IMR-90 (cell line): Measurements from ENCODE around the gene CDK13. TPM values are rescaled to one million over a fixed set of nuclear protein-coding genes. Genes with fewer than 3 reads are reported as not detected.

ENCODE experiments used
- ATAC-seq: fragments of 200-7000 bp; cut with Tn5 transposase; 2 replicates; pipeline ENCODE4 v1.9.1; 2020; ENCODE audit warnings: low read depth, mild to moderate bottlenecking, moderate library complexity
- BruUV-seq: library from RNA; stranded (reverse); fragments of 400-500 nt; replicated peaks from 2 replicates; lab custom pipeline; 2021; lab: Mats Ljungman, UMichigan
- CTCF ChIA-PET: fragments of 300-600 bp; formaldehyde crosslinking; extraction: SDS; loops from one replicate; lab custom pipeline; 2021; ENCODE audit warnings: antibody characterized with exemption; lab: Yijun Ruan, JAX
- POLR2A ChIA-PET: fragments of 300-600 bp; sonication (Branson Sonifier 250); formaldehyde crosslinking; loops from one replicate; lab custom pipeline; 2022; ENCODE audit warnings: antibody characterized with exemption; ENCODE audit not compliant: unreplicated experiment; lab: Charles Lee
- DNase-seq: peaks from one replicate; pipeline ENCODE4 v3.0.0; 2013
- H2AFZ ChIP-seq: replicated peaks from 2 replicates; pipeline ENCODE3; 2013; ENCODE audit warnings: low read length, mild to moderate bottlenecking; ENCODE audit not compliant: poor library complexity
- H2AK5ac ChIP-seq: 2 replicates; pipeline ENCODE4 v1.6.1; 2013; ENCODE audit warnings: low read depth, low read length, inconsistent platforms
- H2AK9ac ChIP-seq: replicated peaks from 2 replicates; pipeline ENCODE3; 2013; ENCODE audit warnings: mild to moderate bottlenecking, low read depth, low read length, moderate library complexity; ENCODE audit not compliant: poor library complexity
- H2BK120ac ChIP-seq: 2 replicates; pipeline ENCODE4 v1.6.1; 2013; ENCODE audit warnings: low read depth, low read length, inconsistent platforms
- H2BK15ac ChIP-seq: 3 replicates; pipeline ENCODE4 v1.6.1; 2013; ENCODE audit warnings: low read depth, low read length, inconsistent platforms
- H2BK20ac ChIP-seq: 2 replicates; pipeline ENCODE4 v1.6.1; 2013; ENCODE audit warnings: low read depth, mild to moderate bottlenecking, inconsistent platforms, low read length, moderate library complexity
- H2BK5ac ChIP-seq: 2 replicates; pipeline ENCODE4 v1.6.1; 2013; ENCODE audit warnings: mild to moderate bottlenecking, low read depth, low read length, inconsistent platforms; ENCODE audit not compliant: poor library complexity, severe bottlenecking
- H3K14ac ChIP-seq: replicated peaks from 2 replicates; pipeline ENCODE4 v1.6.1; 2013; ENCODE audit warnings: low read depth, low read length, inconsistent platforms
- H3K18ac ChIP-seq: 2 replicates; pipeline ENCODE4 v1.6.1; 2013; ENCODE audit warnings: low read depth, low read length, control low read depth
- H3K23ac ChIP-seq: 2 replicates; pipeline ENCODE4 v1.6.1; 2013; ENCODE audit warnings: low read depth, low read length, inconsistent platforms
- H3K27ac ChIP-seq: 2 replicates; pipeline ENCODE4 v1.5.1; 2013; ENCODE audit warnings: mild to moderate bottlenecking, control low read depth, low read length; ENCODE audit not compliant: insufficient read depth
- H3K27me3 ChIP-seq: 2 replicates; pipeline ENCODE4 v1.6.1; 2013; ENCODE audit warnings: low read length; ENCODE audit not compliant: control insufficient read depth, insufficient read depth
- H3K36me3 ChIP-seq: 2 replicates; pipeline ENCODE4 v1.6.1; 2013; ENCODE audit warnings: low read length, mixed read lengths; ENCODE audit not compliant: control insufficient read depth, insufficient read depth
- H3K4ac ChIP-seq: 2 replicates; pipeline ENCODE4 v1.6.1; 2013; ENCODE audit warnings: low read depth, low read length, inconsistent platforms
- H3K4me1 ChIP-seq: 2 replicates; pipeline ENCODE4 v1.6.1; 2013; ENCODE audit warnings: low read length, mixed read lengths; ENCODE audit not compliant: control insufficient read depth, insufficient read depth
- H3K4me2 ChIP-seq: 2 replicates; pipeline ENCODE4 v1.6.1; 2013; ENCODE audit warnings: low read depth, mild to moderate bottlenecking, control low read depth, low read length, moderate library complexity
- H3K4me3 ChIP-seq: 2 replicates; pipeline ENCODE4 v1.5.1; 2013; ENCODE audit warnings: low read depth, mild to moderate bottlenecking, control low read depth, low read length, moderate library complexity; ENCODE audit not compliant: insufficient read depth
- H3K56ac ChIP-seq: 2 replicates; pipeline ENCODE4 v1.6.1; 2013; ENCODE audit warnings: low read length, inconsistent platforms; ENCODE audit not compliant: insufficient read depth; ENCODE audit errors: extremely low read depth
- H3K79me1 ChIP-seq, 2 experiments: 2 replicates each; pipeline ENCODE4 v1.6.1; 2013; ENCODE audit warnings: low read length in 2 of 2, inconsistent platforms in 1 of 2, low read depth in 1 of 2
- H3K9ac ChIP-seq: 2 replicates; pipeline ENCODE4 v1.6.1; 2013; ENCODE audit warnings: low read depth, low read length, control low read depth
- H3K9me1 ChIP-seq: 2 replicates; pipeline ENCODE4 v1.6.1; 2013; ENCODE audit warnings: low read length, inconsistent platforms; ENCODE audit not compliant: insufficient read depth
- H3K9me3 ChIP-seq: 2 replicates; pipeline ENCODE4 v1.6.1; 2013; ENCODE audit warnings: low read length; ENCODE audit not compliant: control insufficient read depth, insufficient read depth
- H4K20me1 ChIP-seq: 2 replicates; pipeline ENCODE4 v1.6.1; 2013; ENCODE audit warnings: low read length, inconsistent platforms; ENCODE audit not compliant: insufficient read depth
- H4K5ac ChIP-seq: 2 replicates; pipeline ENCODE4 v1.6.1; 2013; ENCODE audit warnings: mild to moderate bottlenecking, low read depth, low read length, control low read depth
- H4K8ac ChIP-seq, 2 experiments: 2 replicates each; pipeline ENCODE4 v1.6.1; 2013; ENCODE audit warnings: low read depth in 2 of 2, low read length in 2 of 2, control low read depth in 1 of 2, inconsistent platforms in 1 of 2
- H4K91ac ChIP-seq: 2 replicates; pipeline ENCODE4 v1.6.1; 2013; ENCODE audit warnings: low read depth, low read length, inconsistent platforms; ENCODE audit not compliant: insufficient read depth
- BHLHE40 ChIP-seq: fragments of 150-350 bp; IDR thresholded peaks from 2 replicates; pipeline ENCODE4 v1.6.1; 2016; ENCODE audit warnings: mild to moderate bottlenecking, low read depth, low read length
- CEBPB ChIP-seq: IDR thresholded peaks from 2 replicates; pipeline ENCODE4 v1.6.1; 2012; ENCODE audit warnings: low read depth, low read length, improper control_type of control experiment
- CHD1 ChIP-seq: IDR thresholded peaks from 2 replicates; pipeline ENCODE4 v1.6.1; 2012; ENCODE audit warnings: low read depth, low read length, improper control_type of control experiment
- FOS ChIP-seq: fragments of 150-350 bp; IDR thresholded peaks from 2 replicates; pipeline ENCODE4 v1.6.1; 2016; ENCODE audit warnings: low read depth, low read length
- MAFK ChIP-seq: IDR thresholded peaks from 2 replicates; pipeline ENCODE4 v1.6.1; 2012; ENCODE audit warnings: low read depth, low read length, improper control_type of control experiment
- MAZ ChIP-seq: IDR thresholded peaks from 2 replicates; pipeline ENCODE4 v1.6.1; 2012; ENCODE audit warnings: low read depth, mild to moderate bottlenecking, low read length, improper control_type of control experiment, moderate library complexity, borderline replicate concordance
- MXI1 ChIP-seq: IDR thresholded peaks from 2 replicates; pipeline ENCODE4 v1.6.1; 2012; ENCODE audit warnings: low read depth, mild to moderate bottlenecking, low read length, moderate library complexity, borderline replicate concordance
- NFE2L2 ChIP-seq: fragments of 150-350 bp; IDR thresholded peaks from 2 replicates; pipeline ENCODE4 v1.6.1; 2016; ENCODE audit warnings: low read depth, mild to moderate bottlenecking, low read length
- POLR2A ChIP-seq: IDR thresholded peaks from 2 replicates; pipeline ENCODE4 v1.6.1; 2012; ENCODE audit warnings: mild to moderate bottlenecking, low read depth, low read length
- RCOR1 ChIP-seq: IDR thresholded peaks from 2 replicates; pipeline ENCODE4 v1.6.1; 2012; ENCODE audit warnings: mild to moderate bottlenecking, low read length, improper control_type of control experiment; ENCODE audit not compliant: insufficient replicate concordance
- RFX5 ChIP-seq: IDR thresholded peaks from 2 replicates; pipeline ENCODE4 v1.8.0; 2012; ENCODE audit warnings: low read depth, mild to moderate bottlenecking, low read length, moderate library complexity
- SMC3 ChIP-seq: fragments of 150-350 bp; IDR thresholded peaks from 2 replicates; pipeline ENCODE4 v1.6.1; 2016; ENCODE audit warnings: low read depth, mild to moderate bottlenecking, antibody characterized with exemption, low read length, moderate library complexity
- WGBS, 2 experiments: methylation state at CpG; one replicate each; pipeline versions ENCODE4 v1.1.5 to v1.1.7; 2013; ENCODE audit warnings: missing lambda C conversion rate in 2 of 2; ENCODE audit not compliant: insufficient read length in 1 of 2; ENCODE audit errors: extremely low coverage in 2 of 2; 5-methylcytosine and 5-hydroxymethylcytosine counted together
- dilution Hi-C: fragments of 300-500 bp; cut with HindIII; formaldehyde crosslinking; loops from one replicate; pipeline ENCODE4 v1.14.3; 2018; ENCODE audit warnings: low sequenced_read_pairs; ENCODE audit not compliant: unreplicated experiment
- in situ Hi-C: fragments of 300-500 bp; cut with MboI; formaldehyde crosslinking; loops from 3 replicates; pipeline ENCODE4 v1.14.3; 2019; ENCODE audit warnings: low sequenced_read_pairs, inconsistent platforms, mixed read lengths
- intact Hi-C: fragments of 100-400 bp; cut with micrococcal nuclease; formaldehyde crosslinking; loops from 2 replicates; pipeline ENCODE4 v1.10.0; 2022
- polyA plus RNA-seq, 3 experiments: library from polyadenylated mRNA; depleted of rRNA; stranded (reverse); fragments of >200 nt; gene quantifications; 2 replicates each; pipeline ENCODE4 v1.2.3, GENCODE V29; 2012; ENCODE audit warnings: low replicate concordance in 1 of 3
- total RNA-seq: library from RNA; depleted of rRNA; stranded (reverse); fragments of >200 nt; gene quantifications from 2 replicates; pipeline ENCODE4 v1.2.3, GENCODE V29; 2012
- TF ChIP-seq, protein P1 (sequence below): fragments of 150-350 bp; IDR thresholded peaks from 2 replicates; pipeline ENCODE4 v1.6.1; 2017; ENCODE audit warnings: mild to moderate bottlenecking, antibody characterized with exemption, low read length, low read depth
- TF ChIP-seq, protein P2 (sequence below): conservative IDR thresholded peaks from 2 replicates; pipeline ENCODE4 v1.5.1; 2012; ENCODE audit warnings: mild to moderate bottlenecking, low read depth, low read length, improper control_type of control experiment
- TF ChIP-seq, protein P3 (sequence below): fragments of 150-350 bp; IDR thresholded peaks from 2 replicates; pipeline ENCODE4 v1.6.1; 2016; ENCODE audit warnings: low read depth, mild to moderate bottlenecking, low read length, moderate library complexity, borderline replicate concordance

The CDK13 gene
- total and polyA plus RNA-seq, 2 of the 4 experiments (the other 2 are of a cell fraction): 20.1 to 50.4 TPM

DNA sequence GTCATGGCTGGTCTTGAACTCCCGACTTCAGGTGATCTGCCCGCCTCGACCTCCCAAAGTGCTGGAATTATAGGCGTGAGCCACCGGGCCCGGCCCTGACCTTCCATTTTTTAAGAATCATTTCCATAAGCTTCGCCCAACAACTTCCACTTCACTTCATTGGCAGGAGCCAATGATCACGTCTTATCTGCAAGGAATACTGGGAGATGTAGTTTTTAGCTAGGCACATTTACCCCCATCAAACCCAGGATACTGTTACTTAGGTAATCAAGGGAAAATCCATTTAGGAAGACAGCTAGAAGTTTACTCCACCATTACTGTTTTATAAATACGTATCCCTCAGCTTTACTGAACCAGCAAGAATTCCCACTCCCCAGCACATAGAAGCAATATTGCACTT lies 3.4 kb upstream of the CDK13 start:
- no peaks in the 10 kb centered on the region for H3K9me3 ChIP-seq
- H2AK9ac ChIP-seq: no peak overlapping the region
- no peak overlapping the region for H3K18ac ChIP-seq
- H2BK15ac ChIP-seq: no peak overlapping the region
- no peak for DNase-seq
- H3K4ac ChIP-seq: no peak overlapping the region
- in situ Hi-C loops (no loop called here), dilution Hi-C loops (no loop called here), intact Hi-C loops (loop anchor here (5.0 kb wide), 1 partner anchor 49 kb away; no protein-coding TSS in a partner anchor)
- CTCF ChIA-PET: interaction anchor here (0.5 kb wide), 1 partner anchor 670 kb away, joined by 5 read pairs; no protein-coding TSS in a partner anchor
- H3K27me3 ChIP-seq: no peaks in the 10 kb centered on the region
- H3K79me1 ChIP-seq: peaks cover 2 to 16% of the 10 kb centered on the region in 2 experiments; a peak in 2 of 4 replicates
- no peak overlapping the region for H3K4me2 ChIP-seq
- H4K20me1 ChIP-seq: peaks cover 7% of the 10 kb centered on the region
- no peak overlapping the region for H2BK5ac ChIP-seq
- H2BK120ac ChIP-seq: no peak overlapping the region
- H2BK20ac ChIP-seq: no peak overlapping the region
- no peak overlapping the region for H3K9ac ChIP-seq
- no peaks in the 10 kb centered on the region for H3K9me1 ChIP-seq
- no peak for ATAC-seq
- H2AK5ac ChIP-seq: no peak overlapping the region
- H4K5ac ChIP-seq: no peak overlapping the region
- no peak overlapping the region for H3K14ac ChIP-seq
- H3K56ac ChIP-seq: no peak overlapping the region
- TF ChIP-seq MXI1 (no peak), CEBPB (no peak), CHD1 (no peak), RFX5 (no peak), SMC3 (no peak), BHLHE40 (no peak), MAFK (no peak), POLR2A (no peak), MAZ (no peak), FOS (no peak), RCOR1 (no peak), NFE2L2 (no peak)
- TF ChIP-seq, protein P1, sequence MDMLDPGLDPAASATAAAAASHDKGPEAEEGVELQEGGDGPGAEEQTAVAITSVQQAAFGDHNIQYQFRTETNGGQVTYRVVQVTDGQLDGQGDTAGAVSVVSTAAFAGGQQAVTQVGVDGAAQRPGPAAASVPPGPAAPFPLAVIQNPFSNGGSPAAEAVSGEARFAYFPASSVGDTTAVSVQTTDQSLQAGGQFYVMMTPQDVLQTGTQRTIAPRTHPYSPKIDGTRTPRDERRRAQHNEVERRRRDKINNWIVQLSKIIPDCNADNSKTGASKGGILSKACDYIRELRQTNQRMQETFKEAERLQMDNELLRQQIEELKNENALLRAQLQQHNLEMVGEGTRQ: no peak
- TF ChIP-seq, protein P2, sequence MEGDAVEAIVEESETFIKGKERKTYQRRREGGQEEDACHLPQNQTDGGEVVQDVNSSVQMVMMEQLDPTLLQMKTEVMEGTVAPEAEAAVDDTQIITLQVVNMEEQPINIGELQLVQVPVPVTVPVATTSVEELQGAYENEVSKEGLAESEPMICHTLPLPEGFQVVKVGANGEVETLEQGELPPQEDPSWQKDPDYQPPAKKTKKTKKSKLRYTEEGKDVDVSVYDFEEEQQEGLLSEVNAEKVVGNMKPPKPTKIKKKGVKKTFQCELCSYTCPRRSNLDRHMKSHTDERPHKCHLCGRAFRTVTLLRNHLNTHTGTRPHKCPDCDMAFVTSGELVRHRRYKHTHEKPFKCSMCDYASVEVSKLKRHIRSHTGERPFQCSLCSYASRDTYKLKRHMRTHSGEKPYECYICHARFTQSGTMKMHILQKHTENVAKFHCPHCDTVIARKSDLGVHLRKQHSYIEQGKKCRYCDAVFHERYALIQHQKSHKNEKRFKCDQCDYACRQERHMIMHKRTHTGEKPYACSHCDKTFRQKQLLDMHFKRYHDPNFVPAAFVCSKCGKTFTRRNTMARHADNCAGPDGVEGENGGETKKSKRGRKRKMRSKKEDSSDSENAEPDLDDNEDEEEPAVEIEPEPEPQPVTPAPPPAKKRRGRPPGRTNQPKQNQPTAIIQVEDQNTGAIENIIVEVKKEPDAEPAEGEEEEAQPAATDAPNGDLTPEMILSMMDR: no peak
- TF ChIP-seq, protein P3, sequence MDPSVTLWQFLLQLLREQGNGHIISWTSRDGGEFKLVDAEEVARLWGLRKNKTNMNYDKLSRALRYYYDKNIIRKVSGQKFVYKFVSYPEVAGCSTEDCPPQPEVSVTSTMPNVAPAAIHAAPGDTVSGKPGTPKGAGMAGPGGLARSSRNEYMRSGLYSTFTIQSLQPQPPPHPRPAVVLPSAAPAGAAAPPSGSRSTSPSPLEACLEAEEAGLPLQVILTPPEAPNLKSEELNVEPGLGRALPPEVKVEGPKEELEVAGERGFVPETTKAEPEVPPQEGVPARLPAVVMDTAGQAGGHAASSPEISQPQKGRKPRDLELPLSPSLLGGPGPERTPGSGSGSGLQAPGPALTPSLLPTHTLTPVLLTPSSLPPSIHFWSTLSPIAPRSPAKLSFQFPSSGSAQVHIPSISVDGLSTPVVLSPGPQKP: no peak
- WGBS, 2 experiments: 82% methylated on average over 5 of the region's 9 CpGs; no CpG with 5 or more reads in 1 of the 2 experiments
- H3K4me3 ChIP-seq: no peak overlapping the region
- no peak overlapping the region for H4K8ac ChIP-seq
- no TSS peak for BruUV-seq
- no peak overlapping the region for H2AFZ ChIP-seq
- peaks cover 1% of the 10 kb centered on the region; the same call in 1 of the 2 replicates for H3K36me3 ChIP-seq
- peaks cover 2% of the 10 kb centered on the region; the same call in 1 of the 2 replicates for H3K4me1 ChIP-seq
- no peak overlapping the region for H3K27ac ChIP-seq
- no peak overlapping the region for H3K23ac ChIP-seq
- POLR2A ChIA-PET: no interaction called here
- no peak overlapping the region for H4K91ac ChIP-seq
